Activated CD4-positive, alpha-beta memory T cell treated with anti-CD3 and anti-CD28 coated beads for 36 hours (primary cell): ENCODE measurements around the gene ZNF35. TPM values are rescaled to one million over a fixed set of nuclear protein-coding genes. Genes with fewer than 3 reads are reported as not detected.
"Not testable (repeated sequence)": the region's sequence is repeated elsewhere in the genome, so short reads cannot be mapped to it uniquely, and the experiment has no call there.

ENCODE experiments used
- CTCF ChIA-PET: fragments of 350-600 bp; sonication (Branson Sonifier 250); formaldehyde crosslinking; loops from one replicate; lab custom pipeline; 2021; ENCODE audit warnings: antibody characterized with exemption, inconsistent platforms; lab: Charles Lee
- POLR2A ChIA-PET: fragments of 350-600 bp; sonication (Branson Sonifier 250); formaldehyde crosslinking; loops from one replicate; lab custom pipeline; 2021; ENCODE audit warnings: antibody characterized with exemption; lab: Charles Lee
- DNase-seq: peaks from one replicate; pipeline ENCODE4 v3.0.0-alpha.2; 2020
- H3K27ac Mint-ChIP-seq: one replicate; pipeline ENCODE4 v1.8.0; 2021; ENCODE audit warnings: mixed read lengths
- H3K27me3 Mint-ChIP-seq: one replicate; pipeline ENCODE4 v1.8.0; 2021; ENCODE audit warnings: mixed read lengths
- H3K36me3 Mint-ChIP-seq: one replicate; pipeline ENCODE4 v1.8.0; 2021; ENCODE audit warnings: mixed read lengths
- H3K4me1 Mint-ChIP-seq: one replicate; pipeline ENCODE4 v1.8.0; 2021; ENCODE audit warnings: low read depth, mixed read lengths
- H3K4me3 Mint-ChIP-seq: one replicate; pipeline ENCODE4 v1.8.0; 2021; ENCODE audit warnings: mild to moderate bottlenecking, mixed read lengths
- H3K9me3 Mint-ChIP-seq: one replicate; pipeline ENCODE4 v1.8.0; 2021; ENCODE audit warnings: mixed read lengths
- intact Hi-C: fragments of 100-400 bp; cut with micrococcal nuclease; formaldehyde crosslinking; loops from one replicate; pipeline ENCODE4 v1.15.1; 2023
- total RNA-seq, 2 experiments: library from RNA; stranded (reverse); gene quantifications; one replicate each; pipeline ENCODE4 v1.2.3, GENCODE V29; 2021

ZNF35 gene
- total RNA-seq, 2 experiments from 2014 or later = 3.2 TPM

DNA sequence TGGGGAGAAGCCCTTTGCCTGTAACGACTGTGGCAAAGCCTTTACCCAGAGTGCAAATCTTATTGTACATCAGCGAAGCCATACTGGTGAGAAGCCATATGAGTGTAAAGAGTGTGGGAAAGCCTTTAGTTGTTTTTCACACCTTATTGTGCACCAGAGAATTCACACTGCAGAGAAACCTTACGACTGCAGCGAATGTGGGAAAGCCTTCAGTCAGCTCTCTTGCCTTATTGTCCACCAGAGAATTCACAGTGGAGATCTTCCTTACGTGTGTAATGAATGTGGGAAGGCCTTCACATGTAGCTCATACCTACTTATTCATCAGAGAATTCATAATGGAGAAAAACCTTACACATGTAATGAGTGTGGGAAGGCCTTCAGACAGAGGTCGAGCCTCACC, 10.9 kb downstream of the ZNF35 start:
- Mint-ChIP-seq H3K4me3 (no peak overlapping the region), H3K27ac (no peak overlapping the region), H3K4me1 (no peaks in the 10 kb centered on the region), H3K27me3 (no peaks in the 10 kb centered on the region), H3K9me3 (peaks cover 58% of the 10 kb centered on the region), H3K36me3 (peaks cover 59% of the 10 kb centered on the region)
- CTCF ChIA-PET = no interaction called here
- intact Hi-C loops = no loop called here
- no peak for DNase-seq
- POLR2A ChIA-PET = no interaction called here

DNA sequence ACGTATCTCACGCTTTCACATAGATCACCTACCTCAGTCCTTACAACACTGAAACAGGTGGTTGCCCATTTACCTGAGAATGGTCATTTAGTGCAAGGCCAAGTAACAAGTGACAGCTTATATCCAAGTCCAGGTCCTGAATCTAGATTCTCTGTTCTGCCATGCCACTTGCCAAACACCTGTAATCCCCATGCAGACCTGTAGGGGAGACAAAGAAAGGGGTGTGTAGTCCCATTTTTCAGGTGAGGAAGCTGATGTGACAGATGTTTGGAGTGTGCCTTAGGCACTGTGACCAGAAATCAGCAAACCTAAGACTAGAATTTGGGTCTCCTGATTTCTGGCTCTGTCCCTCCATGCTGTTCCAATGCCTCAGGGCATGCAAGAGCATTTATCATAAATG, 12.7 kb downstream of the ZNF35 start:
- H3K4me1 Mint-ChIP-seq = no peaks in the 10 kb centered on the region
- H3K27me3 Mint-ChIP-seq = no peaks in the 10 kb centered on the region
- POLR2A ChIA-PET = no interaction called here
- DNase-seq = no peak
- no peak overlapping the region for H3K4me3 Mint-ChIP-seq
- H3K9me3 Mint-ChIP-seq = peaks cover 66% of the 10 kb centered on the region
- no peak overlapping the region for H3K27ac Mint-ChIP-seq
- peaks cover 52% of the 10 kb centered on the region for H3K36me3 Mint-ChIP-seq
- CTCF ChIA-PET = no interaction called here
- intact Hi-C loops = no loop called here

DNA sequence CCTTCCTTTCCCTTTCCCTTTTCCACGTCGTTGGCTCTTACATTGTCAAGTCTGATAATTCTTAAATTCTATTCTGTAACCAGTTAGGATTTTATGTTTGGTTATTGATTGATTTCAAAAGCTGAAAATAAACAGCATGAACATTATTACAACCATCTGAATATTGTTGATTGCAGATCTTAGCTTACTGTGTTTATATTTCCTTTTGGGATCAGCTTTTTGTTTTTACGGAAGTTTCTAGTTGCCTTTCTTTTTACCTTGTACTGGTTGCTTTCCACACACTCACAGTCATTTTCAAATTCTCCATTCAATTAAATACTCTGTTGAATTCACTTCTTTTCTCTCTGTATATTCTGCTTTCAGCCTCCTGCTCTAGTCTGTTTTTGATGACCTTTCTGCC, 16.6 kb downstream of the ZNF35 start:
- ChIA-PET POLR2A (no interaction called here), CTCF (no interaction called here)
- Mint-ChIP-seq H3K36me3 (peaks cover 15% of the 10 kb centered on the region), H3K27me3 (no peaks in the 10 kb centered on the region), H3K4me3 (no peak overlapping the region), H3K9me3 (peaks cover 34% of the 10 kb centered on the region), H3K4me1 (no peaks in the 10 kb centered on the region), H3K27ac (no peak overlapping the region)
- no peak for DNase-seq
- intact Hi-C loops = no loop called here

DNA sequence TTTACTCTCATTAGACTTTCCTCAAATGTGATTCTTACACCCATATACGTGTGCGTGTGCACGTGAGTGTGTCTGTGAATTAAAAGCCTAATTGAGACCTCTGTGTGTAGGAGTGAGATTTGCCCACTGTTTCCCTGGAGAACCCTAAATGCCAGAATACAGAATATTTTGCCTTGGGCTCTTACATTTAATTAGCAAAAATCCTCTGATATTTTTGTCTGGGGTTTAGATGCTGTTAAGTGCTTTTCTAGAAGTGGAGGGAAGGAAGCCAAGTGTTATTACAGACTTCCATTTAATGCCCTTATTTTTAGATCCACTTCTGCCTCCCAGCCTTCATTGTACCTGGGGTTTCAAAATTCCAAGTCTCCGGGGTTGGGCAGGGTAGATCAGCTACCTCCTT, 17.8 kb downstream of the ZNF35 start:
- Mint-ChIP-seq H3K9me3 (peaks cover 25% of the 10 kb centered on the region), H3K4me1 (no peaks in the 10 kb centered on the region), H3K36me3 (peaks cover 6% of the 10 kb centered on the region), H3K27me3 (no peaks in the 10 kb centered on the region), H3K4me3 (no peak overlapping the region), H3K27ac (no peak overlapping the region)
- ChIA-PET CTCF (no interaction called here), POLR2A (no interaction called here)
- no peak for DNase-seq
- intact Hi-C loops = no loop called here

DNA sequence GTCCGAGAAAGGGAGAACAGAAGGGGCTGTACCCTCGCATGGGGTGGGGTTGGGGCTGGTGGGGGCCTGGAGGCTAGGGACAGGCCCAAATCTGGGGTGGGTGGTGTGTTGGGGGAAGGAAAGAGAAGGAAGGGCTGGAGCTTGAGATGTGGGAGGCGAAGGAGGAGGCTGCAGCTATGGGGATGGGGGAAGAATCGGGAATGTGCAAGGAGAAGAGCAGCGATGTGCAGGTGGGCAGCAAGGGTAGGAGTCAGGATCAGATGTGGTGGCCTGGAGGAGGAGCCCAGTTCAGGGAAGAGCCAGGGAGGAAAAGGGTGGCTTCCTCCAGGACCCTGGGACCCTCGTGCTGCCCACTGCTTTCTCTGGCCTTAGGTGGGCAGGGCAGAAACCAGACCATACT, 21.2 kb downstream of the ZNF35 start:
- ChIA-PET CTCF (no interaction called here), POLR2A (no interaction called here)
- H3K36me3 Mint-ChIP-seq = peaks cover 2% of the 10 kb centered on the region
- no peak overlapping the region for H3K4me3 Mint-ChIP-seq
- no peaks in the 10 kb centered on the region for H3K4me1 Mint-ChIP-seq
- intact Hi-C loops = no loop called here
- H3K27me3 Mint-ChIP-seq = no peaks in the 10 kb centered on the region
- no peak overlapping the region for H3K27ac Mint-ChIP-seq
- H3K9me3 Mint-ChIP-seq = peaks cover 28% of the 10 kb centered on the region
- no peak for DNase-seq

DNA sequence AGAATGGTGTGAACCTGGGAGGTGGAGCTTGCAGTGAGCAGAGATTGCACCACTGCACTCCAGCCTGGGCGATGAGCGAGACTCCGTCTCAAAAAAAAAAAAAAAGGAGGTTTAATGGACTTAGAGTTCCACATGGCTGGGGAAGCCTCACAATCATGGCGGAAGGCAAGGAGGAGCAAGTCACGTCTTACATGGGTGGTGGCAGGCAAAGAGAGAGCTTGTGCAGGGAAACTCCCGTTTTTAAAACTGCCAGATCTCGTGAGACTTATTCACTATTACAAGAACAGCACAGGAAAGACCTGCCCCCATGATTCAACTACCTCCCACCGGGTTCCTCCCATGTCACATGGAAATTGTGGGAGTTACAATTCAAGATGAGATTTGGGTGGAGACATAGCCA, 24.9 kb downstream of the ZNF35 start:
- H3K4me1 Mint-ChIP-seq, H3K4me3 Mint-ChIP-seq, H3K36me3 Mint-ChIP-seq, intact Hi-C loops, DNase-seq, H3K27me3 Mint-ChIP-seq, CTCF ChIA-PET, H3K27ac Mint-ChIP-seq, POLR2A ChIA-PET: not testable (repeated sequence)
- peaks cover 15% of the 10 kb centered on the region for H3K9me3 Mint-ChIP-seq

DNA sequence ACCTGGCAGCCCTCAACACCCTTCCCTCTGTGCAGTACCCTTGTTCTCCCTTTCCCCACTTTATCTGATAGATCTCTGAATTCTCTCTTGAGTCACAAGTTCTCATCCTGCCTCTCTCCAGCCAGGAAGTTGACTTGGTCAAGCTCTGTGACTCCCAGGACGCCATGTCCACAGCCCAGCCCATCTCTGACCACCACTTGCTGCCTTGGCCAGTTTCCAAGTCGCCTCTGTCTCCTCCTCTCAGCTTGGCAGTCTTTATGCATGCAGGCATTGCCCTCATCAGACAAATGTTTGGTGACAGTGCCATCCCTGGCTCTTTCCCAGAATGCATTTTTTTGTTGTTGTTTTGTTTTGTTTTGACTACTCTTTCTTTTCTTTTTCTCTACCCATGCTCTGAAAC, 25.7 kb downstream of the ZNF35 start:
- no peaks in the 10 kb centered on the region for H3K36me3 Mint-ChIP-seq
- H3K4me3 Mint-ChIP-seq = no peak overlapping the region
- H3K4me1 Mint-ChIP-seq = no peaks in the 10 kb centered on the region
- CTCF ChIA-PET = no interaction called here
- no peaks in the 10 kb centered on the region for H3K27me3 Mint-ChIP-seq
- H3K9me3 Mint-ChIP-seq = peaks cover 15% of the 10 kb centered on the region
- DNase-seq = no peak
- POLR2A ChIA-PET = no interaction called here
- intact Hi-C loops = no loop called here
- no peak overlapping the region for H3K27ac Mint-ChIP-seq

DNA sequence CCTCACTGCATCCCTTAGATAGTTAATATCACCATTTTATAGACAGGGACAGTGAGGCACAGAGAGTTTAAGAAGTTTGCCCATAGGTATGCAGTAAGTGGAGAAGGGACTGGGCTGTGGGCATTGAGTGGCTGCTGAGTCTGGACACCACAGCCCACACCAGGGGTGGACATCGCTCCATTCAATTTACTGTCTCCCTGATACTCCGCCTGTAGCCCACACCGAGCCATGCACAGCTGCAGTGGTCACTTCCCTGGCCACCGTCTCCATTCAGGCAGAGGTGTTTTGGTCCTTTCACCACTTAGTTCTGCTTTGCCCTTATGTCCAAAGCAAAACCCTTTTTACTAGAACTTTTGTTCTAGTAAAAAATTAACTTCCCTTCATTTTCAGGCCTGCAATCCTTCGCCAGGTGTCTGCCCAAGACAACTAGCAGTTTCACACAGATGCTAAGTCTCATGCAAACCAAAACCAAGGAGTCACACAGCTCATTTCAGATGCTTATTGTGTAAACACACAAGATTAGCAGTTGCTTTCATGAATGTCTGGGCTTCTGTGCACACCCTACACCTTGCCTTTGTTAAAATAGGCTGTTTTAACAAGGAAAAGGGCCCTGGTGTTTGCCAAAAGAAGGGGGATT, 30.1 kb downstream of the ZNF35 start:
- ChIA-PET CTCF (no interaction called here), POLR2A (no interaction called here)
- Mint-ChIP-seq H3K4me1 (no peaks in the 10 kb centered on the region), H3K27me3 (peaks cover 1% of the 10 kb centered on the region), H3K36me3 (peaks cover 16% of the 10 kb centered on the region), H3K27ac (no peak overlapping the region), H3K9me3 (peaks cover 31% of the 10 kb centered on the region), H3K4me3 (no peak overlapping the region)
- intact Hi-C loops = no loop called here
- no peak for DNase-seq

DNA sequence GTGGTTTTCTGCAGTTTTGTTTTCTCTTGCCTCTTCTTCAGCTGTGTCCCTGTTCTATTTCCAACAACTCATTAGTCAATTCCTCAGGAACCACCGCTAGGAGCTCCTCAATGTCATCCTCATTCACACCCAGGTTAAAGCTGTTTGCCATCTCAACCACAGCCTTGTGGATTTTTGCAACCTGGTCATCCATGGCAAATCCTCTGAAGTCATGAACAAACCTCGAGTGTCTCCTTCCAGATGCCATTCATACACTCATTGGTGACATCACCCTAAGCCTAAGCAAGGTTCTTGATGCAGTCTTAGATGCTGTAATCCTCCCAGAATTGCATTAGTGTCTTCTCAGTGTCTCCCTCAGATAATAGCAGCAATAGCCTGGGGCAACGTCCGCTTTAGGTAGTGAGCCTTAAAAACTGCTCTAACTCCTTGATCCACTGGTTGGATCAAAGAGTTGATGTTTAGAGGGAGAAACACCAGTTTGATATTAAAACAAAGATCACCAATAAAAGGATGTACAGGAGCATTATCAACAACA, 32.5 kb downstream of the ZNF35 start:
- DNase-seq = no peak
- CTCF ChIA-PET = no interaction called here
- Mint-ChIP-seq H3K9me3 (peaks cover 30% of the 10 kb centered on the region), H3K4me1 (peaks cover 11% of the 10 kb centered on the region), H3K27me3 (peaks cover 10% of the 10 kb centered on the region), H3K4me3 (no peak overlapping the region), H3K27ac (no peak overlapping the region), H3K36me3 (peaks cover 36% of the 10 kb centered on the region)
- POLR2A ChIA-PET = no interaction called here
- intact Hi-C loops = no loop called here

DNA sequence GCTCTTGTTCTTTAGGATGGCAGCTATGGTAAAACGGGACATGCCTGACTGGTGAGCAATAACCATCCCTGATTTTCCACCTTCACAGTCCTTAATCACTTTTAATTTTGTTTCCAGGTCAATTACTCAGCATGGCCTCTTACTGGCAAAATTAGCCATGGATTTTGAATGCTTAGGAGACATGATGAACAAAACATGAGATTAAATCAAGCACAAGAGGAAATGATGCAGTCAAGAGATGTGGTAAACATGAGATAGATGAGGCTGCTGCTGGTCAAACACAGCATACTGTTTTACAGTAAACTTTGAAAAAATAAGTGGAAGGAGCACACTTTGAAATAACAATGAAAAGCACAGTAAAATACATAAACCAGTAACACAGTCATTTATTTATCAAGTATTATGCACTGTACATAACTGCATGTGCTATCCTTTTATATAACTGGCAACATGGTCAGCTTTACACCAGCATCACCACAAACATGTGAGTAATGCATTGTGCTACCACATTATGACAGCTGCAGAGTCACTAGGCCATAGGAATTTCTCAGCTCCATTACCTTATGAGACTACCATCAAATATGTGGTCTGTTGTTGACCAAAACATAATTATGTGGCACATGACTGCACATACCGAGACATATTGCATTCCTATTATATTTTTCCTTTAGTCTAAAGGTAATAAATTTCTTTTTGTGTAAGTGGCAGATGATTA, 33.8 kb downstream of the ZNF35 start:
- Mint-ChIP-seq H3K4me3 (no peak overlapping the region), H3K36me3 (peaks cover 43% of the 10 kb centered on the region), H3K27ac (no peak overlapping the region), H3K9me3 (peaks cover 39% of the 10 kb centered on the region), H3K4me1 (peaks cover 11% of the 10 kb centered on the region), H3K27me3 (peaks cover 19% of the 10 kb centered on the region)
- POLR2A ChIA-PET = no interaction called here
- no peak for DNase-seq
- intact Hi-C loops = no loop called here
- CTCF ChIA-PET = no interaction called here

DNA sequence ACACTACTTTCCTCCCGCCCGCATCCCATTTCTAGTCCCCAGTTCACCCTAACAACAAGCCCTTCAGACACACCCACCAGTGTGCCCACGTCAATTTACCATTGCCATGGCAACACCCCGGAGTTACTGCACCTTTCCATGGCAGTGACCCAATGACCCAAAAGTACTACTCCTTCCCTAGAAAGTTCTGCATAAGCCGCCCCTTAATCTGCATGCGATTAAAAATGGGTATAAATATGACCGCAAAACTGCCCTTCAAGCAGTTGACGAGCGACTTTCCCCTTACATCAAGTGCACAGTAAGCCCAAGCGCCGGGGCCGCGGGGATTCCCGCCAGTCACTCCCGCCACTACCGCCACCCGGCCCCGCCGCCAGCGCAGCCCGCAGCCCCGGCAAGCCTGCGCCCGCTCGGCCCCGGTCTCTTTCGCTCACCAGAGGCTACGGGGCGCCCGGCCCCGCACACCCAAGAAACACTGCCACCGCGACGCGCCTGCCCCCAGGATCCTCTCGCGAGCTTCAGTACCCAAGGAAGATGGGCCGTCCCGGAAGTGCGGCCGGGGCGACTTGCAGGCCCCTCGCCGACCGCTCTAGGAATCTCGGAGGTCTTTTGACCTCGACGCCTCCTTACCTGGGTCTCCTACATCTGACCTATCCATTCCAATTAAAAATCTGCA, 36.7 kb downstream of the ZNF35 start:
- intact Hi-C loops = loop anchor here (1.0 kb wide), 2 partner anchors 44 to 61 kb away; partner anchors contain the start of gene ZNF501
- ChIA-PET POLR2A (no interaction called here), CTCF (no interaction called here)

DNA sequence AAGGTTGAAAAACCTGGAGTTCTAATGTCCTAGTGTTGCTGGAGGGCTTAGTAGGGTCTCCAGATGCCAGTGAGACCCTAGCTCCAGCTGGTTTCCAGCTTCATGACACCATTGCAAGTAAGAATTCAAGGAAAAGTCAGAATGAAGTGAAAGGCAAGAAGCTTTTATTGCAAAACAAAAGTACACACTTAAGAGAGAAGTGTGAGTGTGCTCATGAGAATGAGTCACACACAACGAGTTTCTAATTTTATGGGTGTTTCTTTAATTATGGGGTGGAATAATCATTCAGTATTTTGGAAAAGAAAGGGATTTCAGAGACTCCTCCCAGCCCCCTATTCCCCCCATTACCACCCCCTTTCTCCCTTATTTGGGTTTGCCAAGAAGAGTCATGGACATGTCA, 39.4 kb downstream of the ZNF35 start:
- no peak for DNase-seq
- Mint-ChIP-seq H3K4me1 (peaks cover 11% of the 10 kb centered on the region), H3K27me3 (peaks cover 40% of the 10 kb centered on the region), H3K9me3 (peaks cover 28% of the 10 kb centered on the region), H3K4me3 (no peak overlapping the region), H3K27ac (no peak overlapping the region), H3K36me3 (peaks cover 38% of the 10 kb centered on the region)
- ChIA-PET CTCF (no interaction called here), POLR2A (no interaction called here)
- intact Hi-C loops = no loop called here

More for the DNA sequence above, 36.7 kb downstream of the ZNF35 start:
- peaks cover 11% of the 10 kb centered on the region for H3K4me1 Mint-ChIP-seq
- H3K36me3 Mint-ChIP-seq = peaks cover 50% of the 10 kb centered on the region
- H3K4me3 Mint-ChIP-seq = peak overlapping the region; percentile 70
- H3K27ac Mint-ChIP-seq = no peak overlapping the region
- peaks cover 41% of the 10 kb centered on the region for H3K9me3 Mint-ChIP-seq
- DNase-seq = peak; percentile 68
- peaks cover 30% of the 10 kb centered on the region for H3K27me3 Mint-ChIP-seq
